ENCODE data around the gene KRT39. TPM values are rescaled to one million over a fixed set of nuclear protein-coding genes. Genes with fewer than 3 reads are reported as not detected.

KRT39 gene
- total and polyA plus RNA-seq, 2 experiments from 2014 or later = not detected

- Histone ChIP-seq H3K4me2 (no peak overlapping the region), H4K20me1 (replicated peaks; ENCODE audit: insufficient read depth) (no peaks in the 10 kb centered on the region), H3K36me3 (ENCODE audit: insufficient read depth) (no peaks in the 10 kb centered on the region), H2AFZ (no peak overlapping the region), H3K9me2 (ENCODE audit: insufficient read depth) (0 out of 2 replicates have a peak, but pooled peaks cover 3% of the 10 kb centered on the region), H3K27ac (ENCODE audit: low read depth) (no peak overlapping the region), H3F3A (replicated peaks; ENCODE audit: low read depth) (no peaks in the 10 kb centered on the region), H3K4me1 (ENCODE audit: insufficient read depth) (peaks cover 23% of the 10 kb centered on the region), H3K4me3 (no peak overlapping the region), H3K27me3 (ENCODE audit: insufficient read depth) (no peaks in the 10 kb centered on the region), H3K79me2 (replicated peaks; ENCODE audit: insufficient read depth) (no peaks in the 10 kb centered on the region)
- DNase-seq (ENCODE audit: low spot score) (no peak), ATAC-seq (no peak)
- H3K27me3 Mint-ChIP-seq (ENCODE audit: insufficient read depth, low read depth, poor library complexity) = peaks cover 3% of the 10 kb centered on the region
- no peak overlapping the region for H3K4me3 Mint-ChIP-seq
- H3K9me3 Mint-ChIP-seq = no peaks in the 10 kb centered on the region; the same call in 2 of the 3 replicates
- H3K27ac Mint-ChIP-seq = no peak overlapping the region
- peaks cover 28% of the 10 kb centered on the region for H3K4me1 Mint-ChIP-seq
- no peak for TF ChIP-seq EZH2phosphoT487 (IDR thresholded peaks at IDR 0.05; ENCODE audit: unreplicated experiment)
- H3K36me3 Mint-ChIP-seq (ENCODE audit: low read depth) = no peaks in the 10 kb centered on the region
Observed at GRCh38 chr17:40961591-40961990, 5.2 kb downstream of the KRT39 start.

GRCh38 chr17:40960144-40960543 is 6.6 kb downstream of the KRT39 start:
- no peak overlapping the region for H3K4me3 ChIP-seq
- no peak for TF ChIP-seq ZNF114 (CRISPR knock-in tag; IDR thresholded peaks at IDR 0.05)
- TF ChIP-seq ZNF462 (CRISPR knock-in tag; IDR thresholded peaks at IDR 0.05) = no peak
- no peak for TF ChIP-seq NANOG (IDR thresholded peaks at IDR 0.05; ENCODE audit: borderline replicate concordance)
- H3K27me3 ChIP-seq (ENCODE audit: insufficient read depth) = no peaks in the 10 kb centered on the region
- ATAC-seq = no peak
- Mint-ChIP-seq H3K36me3 (ENCODE audit: low read depth) (no peaks in the 10 kb centered on the region), H3K27ac (no peak overlapping the region), H3K9me3 (no peaks in the 10 kb centered on the region; the same call in 2 of the 3 replicates), H3K4me1 (peaks cover 31% of the 10 kb centered on the region), H3K4me3 (no peak overlapping the region), H3K27me3 (ENCODE audit: insufficient read depth, low read depth, poor library complexity) (no peaks in the 10 kb centered on the region)
- H2AFZ ChIP-seq = peak overlapping the region; percentile 78; the same call in 1 of the 2 replicates
- DNase-seq (ENCODE audit: low spot score) = peak; percentile 17
- 0 out of 2 replicates have a peak overlapping the region, but pooled peaks have one; percentile 35 for H3K4me2 ChIP-seq
- no peak overlapping the region for H3K27ac ChIP-seq (ENCODE audit: low read depth)
- H3K79me2 ChIP-seq (replicated peaks; ENCODE audit: insufficient read depth) = no peaks in the 10 kb centered on the region
- 0 out of 2 replicates have a peak, but pooled peaks cover 3% of the 10 kb centered on the region for H3K9me2 ChIP-seq (ENCODE audit: insufficient read depth)
- peaks cover 23% of the 10 kb centered on the region for H3K4me1 ChIP-seq (ENCODE audit: insufficient read depth)
- H3F3A ChIP-seq (replicated peaks; ENCODE audit: low read depth) = no peaks in the 10 kb centered on the region
- H3K36me3 ChIP-seq (ENCODE audit: insufficient read depth) = no peaks in the 10 kb centered on the region
- no peaks in the 10 kb centered on the region for H4K20me1 ChIP-seq (replicated peaks; ENCODE audit: insufficient read depth)

Measured in GM23338 (cell line).